OCI-LY1 (cell line): Measurements from ENCODE around the gene WWP2.

Experiments used
- H2AFZ ChIP-seq: fragments of 200-600 bp; sonication (generic), shearing (Covaris generic); 2 replicates; pipeline ENCODE4 v1.6.0; 2014; ENCODE audit warnings: antibody characterized with exemption, mild to moderate bottlenecking, low read length
- H3F3A ChIP-seq: fragments of 200-600 bp; sonication (generic), shearing (Covaris generic); 2 replicates; pipeline ENCODE4 v1.6.0; 2014; ENCODE audit warnings: mild to moderate bottlenecking, antibody characterized with exemption, low read length, moderate library complexity; ENCODE audit not compliant: insufficient read depth
- H3K27ac ChIP-seq: fragments of 200-600 bp; sonication (generic); 2 replicates; pipeline ENCODE4 v1.5.1; 2014; ENCODE audit warnings: low read length, mixed run types, mild to moderate bottlenecking, low read depth; ENCODE audit not compliant: poor library complexity, severe bottlenecking
- H3K27me3 ChIP-seq: fragments of 200-600 bp; sonication (generic); 2 replicates; pipeline ENCODE4 v1.6.0; 2014; ENCODE audit warnings: antibody characterized with exemption, mild to moderate bottlenecking, low read length, moderate library complexity; ENCODE audit not compliant: insufficient read depth
- H3K36me3 ChIP-seq: fragments of 200-600 bp; sonication (generic); 2 replicates; pipeline ENCODE4 v1.6.1; 2014; ENCODE audit warnings: mild to moderate bottlenecking, antibody characterized with exemption, low read length, moderate library complexity, mixed read lengths; ENCODE audit not compliant: insufficient read depth
- H3K4me1 ChIP-seq: fragments of 200-600 bp; sonication (generic); 2 replicates; pipeline ENCODE4 v1.5.1; 2014; ENCODE audit warnings: mild to moderate bottlenecking, low read length, moderate library complexity; ENCODE audit not compliant: insufficient read depth, severe bottlenecking
- H3K4me2 ChIP-seq: fragments of 200-600 bp; sonication (generic), shearing (Covaris generic); 2 replicates; pipeline ENCODE4 v1.6.1; 2014; ENCODE audit warnings: low read length
- H3K4me3 ChIP-seq: fragments of 200-600 bp; sonication (generic); 2 replicates; pipeline ENCODE4 v1.5.1; 2014; ENCODE audit warnings: low read length, low read depth, mild to moderate bottlenecking, mixed read lengths; ENCODE audit not compliant: poor library complexity, severe bottlenecking
- H3K79me2 ChIP-seq: fragments of 200-600 bp; shearing (Covaris generic); 2 replicates; pipeline ENCODE4 v1.6.1; 2016; ENCODE audit warnings: mixed run types, low read length, mixed read lengths; ENCODE audit not compliant: insufficient read depth
- H3K9ac ChIP-seq: fragments of 200-600 bp; sonication (generic), shearing (Covaris generic); 2 replicates; pipeline ENCODE4 v1.6.1; 2014; ENCODE audit warnings: mild to moderate bottlenecking, low read length, mixed read lengths
- H3K9me2 ChIP-seq: fragments of 200-600 bp; sonication (generic), shearing (Covaris generic); 2 replicates; pipeline ENCODE4 v1.6.1; 2014; ENCODE audit warnings: low read depth, mild to moderate bottlenecking, low read length, mixed read lengths
- H3K9me3 ChIP-seq: fragments of 200-600 bp; shearing (Covaris generic); 2 replicates; pipeline ENCODE4 v1.6.1; 2014; ENCODE audit warnings: low read length, mixed read lengths
- H4K20me1 ChIP-seq: fragments of 200-600 bp; sonication (generic), shearing (Covaris generic); 2 replicates; pipeline ENCODE4 v1.6.0; 2016; ENCODE audit warnings: mild to moderate bottlenecking, low read length; ENCODE audit not compliant: insufficient read depth
- CTCF ChIP-seq: fragments of 200-600 bp; sonication (generic), shearing (Covaris generic); IDR thresholded peaks from 2 replicates; pipeline ENCODE4 v1.5.1; 2017; ENCODE audit warnings: mild to moderate bottlenecking, antibody characterized with exemption, low read length, moderate library complexity, mixed read lengths
- EZH2 ChIP-seq: fragments of 200-600 bp; sonication (generic), shearing (Covaris generic); IDR thresholded peaks from 2 replicates; pipeline ENCODE4 v1.8.0; 2017; ENCODE audit warnings: borderline replicate concordance, mixed run types, mild to moderate bottlenecking, antibody characterized with exemption, low read length, moderate library complexity, mixed read lengths

WWP2 gene

GRCh38 chr16:69881141-69881540, 119.0 kb downstream of the WWP2 start:
- Histone ChIP-seq H3K9me2 (no peaks in the 10 kb centered on the region), H3K4me2 (no peak overlapping the region), H4K20me1 (no peaks in the 10 kb centered on the region), H3K36me3 (peaks cover 33% of the 10 kb centered on the region), H3F3A (no peaks in the 10 kb centered on the region; the same call in 1 of the 2 replicates), H3K4me1 (no peaks in the 10 kb centered on the region), H3K9ac (no peak overlapping the region), H3K27me3 (no peaks in the 10 kb centered on the region), H3K9me3 (0 out of 2 replicates have a peak, but pooled peaks cover 11% of the 10 kb centered on the region), H3K4me3 (no peak overlapping the region), H3K27ac (no peak overlapping the region), H3K79me2 (no peaks in the 10 kb centered on the region), H2AFZ (no peak overlapping the region)
- TF ChIP-seq EZH2 (no peak), CTCF (no peak)

- H2AFZ ChIP-seq: no peak overlapping the region
- no peak overlapping the region for H3K9ac ChIP-seq
- peaks cover 20% of the 10 kb centered on the region for H3K36me3 ChIP-seq
- H3K27me3 ChIP-seq: no peaks in the 10 kb centered on the region
- no peak overlapping the region for H3K4me2 ChIP-seq
- H3K79me2 ChIP-seq: no peaks in the 10 kb centered on the region
- no peaks in the 10 kb centered on the region for H4K20me1 ChIP-seq
- H3K4me3 ChIP-seq: no peak overlapping the region
- no peaks in the 10 kb centered on the region for H3K4me1 ChIP-seq
- 0 out of 2 replicates have a peak, but pooled peaks cover 8% of the 10 kb centered on the region for H3K9me3 ChIP-seq
- TF ChIP-seq CTCF: no peak
- TF ChIP-seq EZH2: no peak
- H3K27ac ChIP-seq: no peak overlapping the region
- no peaks in the 10 kb centered on the region for H3K9me2 ChIP-seq
- H3F3A ChIP-seq: no peaks in the 10 kb centered on the region
These were observed 121.6 kb downstream of the WWP2 start for GRCh38 chr16:69883744-69884143.

GRCh38 chr16:69885722-69886121, 123.6 kb downstream of the WWP2 start:
- H3K79me2 ChIP-seq: no peaks in the 10 kb centered on the region

More at GRCh38 chr16:69885722-69886121, 123.6 kb downstream of the WWP2 start:
- Histone ChIP-seq H2AFZ (no peak overlapping the region), H3K27ac (no peak overlapping the region), H3K9ac (no peak overlapping the region), H3F3A (no peaks in the 10 kb centered on the region), H3K4me2 (no peak overlapping the region), H3K4me3 (no peak overlapping the region), H3K27me3 (no peaks in the 10 kb centered on the region), H3K4me1 (no peaks in the 10 kb centered on the region), H3K36me3 (peaks cover 21% of the 10 kb centered on the region), H3K9me2 (no peaks in the 10 kb centered on the region), H4K20me1 (no peaks in the 10 kb centered on the region), H3K9me3 (0 out of 2 replicates have a peak, but pooled peaks cover 3% of the 10 kb centered on the region)
- no peak for TF ChIP-seq CTCF
- no peak for TF ChIP-seq EZH2
